Subcutaneous adipose tissue (tissue), 4 donors: Measurements from ENCODE around the gene ARID5B. TPM values are rescaled to one million over a fixed set of nuclear protein-coding genes. Genes with fewer than 3 reads are reported as not detected.

ENCODE experiments used
- total RNA-seq, 4 donors: library from RNA; depleted of rRNA; stranded (reverse); fragments of >200 nt; gene quantifications; one replicate each; pipeline ENCODE4 v1.1.0, GENCODE V29; 2016
- TF ChIP-seq, protein P1 (sequence below): fragments of 450-650 bp; IDR thresholded peaks from one replicate; pipeline ENCODE4 v1.5.1; 2016; ENCODE audit warnings: low read depth, mild to moderate bottlenecking, control low read depth, antibody characterized with exemption, moderate library complexity

The ARID5B gene
- total RNA-seq, 4 donors from 2014 or later = 61.4 to 193 (median 86.2) TPM

DNA sequence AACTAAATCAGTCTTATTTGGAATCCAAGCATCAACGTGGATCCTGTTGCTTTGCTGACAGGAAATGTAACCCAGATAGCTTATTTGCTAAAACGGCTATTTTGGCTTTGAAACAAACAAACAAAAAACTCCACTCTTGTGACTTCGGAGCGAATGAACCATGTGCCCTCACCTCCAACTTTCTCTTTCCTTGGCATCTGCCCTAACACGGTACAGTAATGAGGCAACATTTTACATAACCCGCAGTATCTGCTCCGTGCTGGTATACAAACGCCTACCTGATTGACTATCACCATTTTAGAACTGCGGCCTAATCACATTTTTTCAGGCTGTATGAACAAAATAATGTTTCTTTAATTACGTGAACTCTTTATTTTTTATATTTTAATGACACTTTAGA, 37.5 kb upstream of the ARID5B start:
- TF ChIP-seq, protein P1, sequence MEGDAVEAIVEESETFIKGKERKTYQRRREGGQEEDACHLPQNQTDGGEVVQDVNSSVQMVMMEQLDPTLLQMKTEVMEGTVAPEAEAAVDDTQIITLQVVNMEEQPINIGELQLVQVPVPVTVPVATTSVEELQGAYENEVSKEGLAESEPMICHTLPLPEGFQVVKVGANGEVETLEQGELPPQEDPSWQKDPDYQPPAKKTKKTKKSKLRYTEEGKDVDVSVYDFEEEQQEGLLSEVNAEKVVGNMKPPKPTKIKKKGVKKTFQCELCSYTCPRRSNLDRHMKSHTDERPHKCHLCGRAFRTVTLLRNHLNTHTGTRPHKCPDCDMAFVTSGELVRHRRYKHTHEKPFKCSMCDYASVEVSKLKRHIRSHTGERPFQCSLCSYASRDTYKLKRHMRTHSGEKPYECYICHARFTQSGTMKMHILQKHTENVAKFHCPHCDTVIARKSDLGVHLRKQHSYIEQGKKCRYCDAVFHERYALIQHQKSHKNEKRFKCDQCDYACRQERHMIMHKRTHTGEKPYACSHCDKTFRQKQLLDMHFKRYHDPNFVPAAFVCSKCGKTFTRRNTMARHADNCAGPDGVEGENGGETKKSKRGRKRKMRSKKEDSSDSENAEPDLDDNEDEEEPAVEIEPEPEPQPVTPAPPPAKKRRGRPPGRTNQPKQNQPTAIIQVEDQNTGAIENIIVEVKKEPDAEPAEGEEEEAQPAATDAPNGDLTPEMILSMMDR = no peak

DNA sequence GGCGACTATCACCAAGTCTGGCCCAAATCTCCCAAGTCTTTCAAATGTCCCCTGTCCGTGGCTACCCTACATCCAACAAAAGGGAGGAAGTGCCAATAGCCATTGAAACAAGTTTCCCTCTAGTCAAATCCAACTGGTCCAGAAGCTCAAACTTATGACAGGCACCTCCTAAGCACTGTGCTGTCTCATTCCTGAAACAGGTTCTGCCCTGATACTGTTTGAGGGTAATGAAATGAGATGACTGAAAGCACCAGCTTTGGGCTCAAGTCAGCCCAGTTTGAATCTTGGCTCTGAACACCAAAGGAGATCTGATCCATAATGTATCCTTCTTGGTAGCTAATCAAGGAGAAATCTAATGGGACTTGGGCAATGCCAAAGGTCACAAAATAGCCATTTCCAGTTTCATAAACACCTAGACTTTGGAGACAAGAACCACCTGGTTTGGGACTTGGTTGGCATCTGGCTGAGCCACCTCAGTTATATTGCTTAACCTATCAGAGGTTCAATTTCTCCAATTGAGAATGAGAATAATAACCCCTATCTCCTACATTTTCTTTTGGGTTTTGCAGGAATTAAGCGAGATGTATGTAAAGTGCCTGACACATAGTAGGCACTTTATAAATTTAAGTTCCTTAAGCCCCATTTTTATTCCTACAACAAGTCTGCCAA, 34.7 kb upstream of the ARID5B start:
- TF ChIP-seq, protein P1 = no peak

DNA sequence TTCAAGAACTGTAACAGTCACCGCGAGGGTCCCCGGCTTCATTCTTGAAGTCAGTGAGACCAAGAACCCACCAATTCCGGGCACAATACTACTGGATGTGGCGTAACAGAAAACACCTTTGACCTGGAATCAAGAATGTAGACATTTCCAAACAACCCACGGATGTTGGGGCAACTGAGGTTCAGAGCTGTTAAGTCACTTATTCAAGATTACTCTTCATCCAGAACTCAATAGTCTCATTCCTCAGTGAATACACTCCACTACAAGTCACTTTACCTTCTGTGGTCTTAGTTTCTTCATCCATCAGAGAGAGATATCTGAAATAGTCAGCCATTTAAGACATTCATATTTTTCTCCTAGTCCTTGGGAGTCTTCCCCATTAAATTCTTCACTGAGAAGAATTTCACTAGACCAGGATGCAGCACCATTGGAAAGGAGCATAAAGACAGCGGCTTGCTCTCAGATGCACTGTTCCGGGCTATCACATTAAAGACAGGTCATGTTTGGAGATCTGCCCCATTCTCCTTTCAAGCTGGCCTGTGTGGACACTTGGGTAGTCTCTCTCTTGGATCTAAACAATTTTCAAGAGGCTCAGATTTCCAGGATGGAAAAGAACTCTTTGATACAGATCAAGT, 32.3 kb upstream of the ARID5B start:
- TF ChIP-seq, protein P1 = no peak

DNA sequence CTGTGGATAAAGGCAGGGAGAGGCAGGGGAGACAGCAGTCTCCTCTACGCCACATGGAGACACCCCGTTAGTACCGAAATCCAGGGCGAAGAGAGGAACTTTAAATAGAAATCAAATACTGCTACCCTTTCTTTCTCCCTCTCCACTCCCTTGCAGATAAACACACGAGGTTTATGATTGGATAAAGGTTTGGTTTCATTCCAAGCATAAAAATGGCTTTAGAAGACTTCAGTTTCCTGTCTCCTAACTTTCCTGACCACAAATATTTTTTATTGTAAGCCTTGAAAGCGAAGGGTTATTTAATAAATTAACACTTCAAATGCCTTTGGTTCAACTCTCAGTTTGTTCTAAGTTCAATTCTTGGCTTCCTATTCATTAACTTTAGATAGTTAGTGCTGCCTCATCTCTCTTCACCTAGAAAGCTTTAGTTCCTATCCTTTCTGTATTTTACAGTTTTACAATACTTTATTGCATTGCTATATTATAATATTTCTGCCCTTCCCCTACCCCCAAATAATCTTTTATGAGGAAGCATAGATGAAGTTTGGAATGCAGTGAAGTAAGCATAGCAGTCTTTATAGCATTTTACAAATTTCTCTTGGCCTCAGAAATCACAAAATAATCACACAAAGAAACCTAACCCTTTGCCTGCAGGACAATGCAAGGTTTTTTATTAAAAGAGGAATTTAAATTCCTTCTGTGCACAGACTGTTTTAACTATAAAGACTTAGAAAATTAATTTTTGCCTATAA, 31.5 kb upstream of the ARID5B start:
- TF ChIP-seq, protein P1 = no peak

DNA sequence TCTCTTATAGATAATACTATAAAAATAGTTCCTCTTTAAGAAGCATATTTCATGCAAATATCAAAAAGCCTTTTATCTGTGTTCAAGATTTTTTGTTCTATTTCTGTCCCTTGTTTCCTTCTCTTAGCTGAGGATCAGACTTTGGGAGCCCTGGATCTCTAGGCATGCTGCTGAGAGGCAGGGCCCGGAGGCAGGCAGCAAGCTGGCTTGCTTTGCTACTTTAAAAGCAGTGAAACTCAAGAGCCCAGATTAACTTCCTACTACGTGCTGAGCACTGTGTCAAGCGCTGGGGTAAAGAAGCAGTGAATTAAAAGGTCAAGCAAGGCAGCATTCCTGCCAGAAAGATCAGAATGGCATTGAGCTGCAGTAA, 31.0 kb upstream of the ARID5B start:
- TF ChIP-seq, protein P1 = no peak

DNA sequence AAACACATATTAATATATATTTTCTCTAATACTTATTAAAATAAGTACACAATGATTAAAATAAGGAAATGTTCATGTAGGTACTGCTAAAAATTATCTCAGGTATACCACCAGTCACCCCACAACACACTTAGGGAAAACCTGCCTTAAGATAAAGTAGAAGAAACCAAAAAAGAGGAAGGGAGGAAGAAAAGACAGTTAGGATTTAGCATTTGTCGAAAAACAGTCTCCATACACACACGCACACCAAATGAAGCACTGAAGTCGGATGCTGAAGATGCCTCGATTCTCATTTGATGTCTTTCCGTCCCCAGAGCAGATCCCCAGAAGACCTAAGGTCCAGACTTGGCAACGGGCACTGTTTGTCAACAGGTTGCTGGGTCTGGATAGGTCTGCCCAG, 30.0 kb upstream of the ARID5B start:
- TF ChIP-seq, protein P1 = no peak

DNA sequence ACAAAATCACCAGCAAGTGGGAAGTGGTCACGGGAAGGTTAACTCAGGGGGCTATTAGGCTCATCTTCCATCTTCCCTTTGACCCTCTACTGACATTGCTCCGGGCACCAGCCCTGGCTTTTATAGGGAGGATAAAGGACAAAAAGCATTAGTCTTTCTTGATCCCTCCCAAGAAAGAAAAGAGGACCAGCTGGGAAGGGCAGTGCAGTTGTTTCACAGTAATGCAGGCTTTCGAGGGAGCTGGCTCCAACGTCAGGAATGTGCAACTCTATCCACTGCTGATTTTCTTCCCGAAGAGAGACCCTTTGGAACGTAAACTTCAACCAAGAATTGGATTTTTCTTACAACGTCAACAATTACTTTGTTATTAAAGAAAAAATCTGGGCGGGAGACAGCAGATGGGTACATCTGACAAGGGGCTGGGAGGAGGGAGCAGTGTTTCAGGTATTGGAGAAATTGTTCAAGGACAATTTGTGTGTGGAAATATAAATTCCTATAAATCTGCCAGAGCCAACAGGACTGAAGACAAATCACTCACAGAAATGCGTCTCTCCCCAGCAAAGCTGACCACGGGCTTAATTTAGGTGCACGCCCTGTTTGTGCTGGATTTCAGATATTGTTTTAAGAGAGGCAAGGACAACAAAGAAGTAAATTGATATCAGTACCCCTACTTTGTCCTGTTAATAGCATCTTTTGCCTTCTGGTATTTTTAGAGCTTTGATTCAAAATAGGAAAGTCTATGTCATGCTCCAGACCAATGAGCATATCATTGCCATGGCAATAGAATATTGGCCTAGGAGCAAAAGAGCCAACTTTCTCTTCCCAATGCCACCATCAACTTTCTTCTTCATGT, 23.4 kb upstream of the ARID5B start:
- TF ChIP-seq, protein P1 = no peak
